Dermis microvascular lymphatic vessel endothelial cell (primary cell): ENCODE results near the gene CDC42EP3. TPM values are rescaled to one million over a fixed set of nuclear protein-coding genes. Genes with fewer than 3 reads are reported as not detected.

Experiments
- DNase-seq, 2 donors: peaks; one replicate each; pipeline versions ENCODE4 v3.0.0 to v3.0.0-alpha.2; 2010; ENCODE audit warnings: low read depth in 2 of 2
- total RNA-seq: library from RNA; depleted of rRNA; stranded (reverse); fragments of >200 nt; gene quantifications from 2 replicates; pipeline ENCODE4 v1.2.1, GENCODE V29; 2014

CDC42EP3 gene
- total RNA-seq = 8.2 and 9.1 TPM in 2 replicates

GRCh38 chr2:37671009-37671815, at the start of gene CDC42EP3:
CDC42EP3 (minus strand) TSS chr2:37671642; CDS start chr2:37646587, 25,055 bp downstream.
- DNase-seq = peak in 1 of 2 donors; percentile 46

- DNase-seq = no peak
Measured at GRCh38 chr2:37721201-37721560, 49.7 kb upstream of the CDC42EP3 start.

- peak; percentile 79 to 86 for DNase-seq
Measured at GRCh38 chr2:37720533-37721200, 49.2 kb upstream of the CDC42EP3 start.

DNA sequence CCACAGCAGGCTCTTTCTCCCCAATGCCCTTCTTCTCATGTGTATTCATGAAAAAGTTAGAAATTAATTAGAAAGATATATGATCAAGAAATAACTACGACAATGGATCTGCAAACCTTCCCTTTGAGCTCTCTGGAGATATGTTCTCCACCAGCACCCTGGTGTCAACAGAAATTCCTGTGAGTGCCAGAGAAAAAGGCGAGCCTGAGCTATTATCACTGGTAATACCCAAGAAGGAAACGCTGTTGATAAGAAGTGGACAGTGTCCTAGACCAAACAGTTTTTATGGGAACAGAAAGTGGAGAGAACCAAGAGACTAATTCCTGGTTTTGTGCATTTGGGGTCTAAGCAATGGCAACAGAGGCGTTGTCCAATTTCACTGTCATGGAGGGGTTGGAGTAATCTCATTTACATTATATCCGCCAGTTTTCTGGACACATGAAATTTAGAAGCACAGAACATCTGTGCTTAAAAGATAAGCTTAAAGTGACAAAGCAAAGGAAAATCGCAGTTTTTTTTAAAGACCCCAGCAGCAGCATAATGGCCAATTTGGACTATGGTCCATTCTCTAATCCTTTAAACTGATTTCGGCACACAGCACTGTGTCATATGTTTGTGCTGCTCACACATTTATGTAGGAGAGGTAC, 47.2 kb upstream of the CDC42EP3 start:
- DNase-seq = no peak

GRCh38 chr2:37713258-37713700, 41.8 kb upstream of the CDC42EP3 start:
- DNase-seq = no peak

GRCh38 chr2:37711831-37712230, 40.4 kb upstream of the CDC42EP3 start:
- no peak for DNase-seq

DNA sequence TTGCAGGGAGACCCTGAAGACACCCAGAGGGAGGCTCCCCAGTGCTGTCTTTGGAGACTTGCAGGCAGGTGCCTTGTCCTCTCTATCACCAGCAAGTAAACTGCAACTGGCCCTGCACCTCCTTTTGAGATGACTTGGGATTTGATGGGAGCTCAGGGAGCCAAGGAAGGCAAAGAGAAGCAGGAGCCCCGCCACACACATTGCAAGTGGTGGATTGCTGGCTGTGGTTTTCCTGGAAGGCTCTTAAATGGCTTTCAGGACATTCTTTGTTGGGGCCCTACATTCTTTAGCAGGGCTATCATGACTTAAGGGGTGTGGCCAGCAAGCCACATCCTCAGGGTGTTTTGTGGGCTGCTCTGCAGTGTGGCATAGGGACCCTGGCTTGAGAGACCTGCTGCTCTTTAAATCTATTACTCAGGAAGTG, 39.9 kb upstream of the CDC42EP3 start:
- DNase-seq = peak in 1 of 2 donors; percentile 14

DNA sequence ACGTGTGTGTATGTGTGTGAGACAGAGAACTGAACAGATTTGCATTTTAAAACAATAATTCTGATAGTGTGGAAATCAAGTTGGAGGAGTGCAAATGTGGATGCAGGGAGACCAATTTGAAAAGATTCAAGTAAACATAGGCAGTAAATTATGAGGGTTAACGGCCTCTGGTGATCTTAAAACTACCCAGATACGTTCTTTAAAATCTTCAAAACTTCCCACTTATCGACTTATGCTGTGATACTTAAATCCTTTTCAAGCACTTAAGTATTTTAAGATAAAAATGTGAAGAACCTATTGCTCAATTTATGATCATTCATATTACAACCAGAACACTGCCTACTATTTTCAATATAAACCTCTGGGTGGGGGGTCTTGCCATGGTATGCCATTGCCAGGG, 37.7 kb upstream of the CDC42EP3 start:
- no peak for DNase-seq

DNA sequence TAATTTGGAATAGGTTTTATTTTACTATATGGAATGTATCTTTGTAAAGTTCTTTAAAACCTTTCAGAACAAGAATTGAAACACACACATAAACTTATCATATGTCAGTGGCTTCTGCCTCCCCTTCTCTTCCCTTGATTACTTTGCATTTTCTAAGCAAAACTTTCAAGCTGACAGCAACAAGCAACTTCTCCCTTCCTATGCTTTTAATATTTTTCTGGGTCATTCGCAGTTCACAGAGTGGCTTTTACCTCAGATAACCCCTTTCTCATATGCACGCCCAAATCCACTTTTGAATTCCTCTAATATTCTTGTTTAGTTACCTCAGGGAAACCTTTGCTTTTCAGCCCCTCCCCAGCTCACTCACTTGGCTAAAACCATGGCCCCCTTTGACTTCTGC, 36.7 kb upstream of the CDC42EP3 start:
- DNase-seq = no peak

DNA sequence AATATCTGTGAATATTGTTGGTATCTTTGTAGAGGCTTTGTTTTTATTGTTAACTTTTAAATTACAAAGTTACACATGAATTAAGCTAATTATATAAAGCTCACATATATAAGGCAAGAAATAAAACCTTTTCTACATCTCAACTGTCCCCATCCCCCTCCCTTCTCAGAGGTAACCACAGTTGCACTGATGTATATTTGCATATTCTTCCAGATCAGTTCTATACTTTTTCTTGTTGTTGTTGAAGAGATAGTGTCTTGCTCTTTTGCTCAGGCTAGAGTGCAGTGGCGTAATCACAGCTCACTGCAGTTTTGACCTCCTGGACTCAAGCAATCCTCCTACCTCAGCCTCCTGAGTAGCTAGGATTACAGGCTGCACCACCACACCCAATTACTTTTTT, 36.0 kb upstream of the CDC42EP3 start:
- DNase-seq = no peak

- DNase-seq = no peak
Measured at GRCh38 chr2:37706334-37707183, 35.1 kb upstream of the CDC42EP3 start.

DNA sequence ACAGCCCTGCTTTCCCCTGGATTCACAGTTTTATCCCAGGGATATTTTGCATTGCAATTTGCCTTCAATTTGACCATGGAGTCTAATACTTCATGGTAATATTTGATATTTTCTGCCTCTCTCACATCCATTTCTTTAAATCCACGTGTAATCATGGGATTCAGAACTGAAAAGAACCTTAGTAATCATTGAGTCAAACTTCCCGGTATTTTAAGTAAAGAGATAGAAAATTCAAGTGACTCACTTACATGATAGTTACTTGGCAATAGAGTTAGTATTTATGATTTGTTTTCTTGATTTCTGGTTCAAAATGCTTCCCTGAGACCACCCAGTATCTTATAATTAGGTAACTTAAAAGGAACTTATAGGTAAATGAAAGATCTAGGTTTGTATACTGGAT, 33.7 kb upstream of the CDC42EP3 start:
- no peak for DNase-seq

- DNase-seq = peak in 1 of 2 donors; percentile 25
Measured at GRCh38 chr2:37698931-37699481, 27.6 kb upstream of the CDC42EP3 start.

DNA sequence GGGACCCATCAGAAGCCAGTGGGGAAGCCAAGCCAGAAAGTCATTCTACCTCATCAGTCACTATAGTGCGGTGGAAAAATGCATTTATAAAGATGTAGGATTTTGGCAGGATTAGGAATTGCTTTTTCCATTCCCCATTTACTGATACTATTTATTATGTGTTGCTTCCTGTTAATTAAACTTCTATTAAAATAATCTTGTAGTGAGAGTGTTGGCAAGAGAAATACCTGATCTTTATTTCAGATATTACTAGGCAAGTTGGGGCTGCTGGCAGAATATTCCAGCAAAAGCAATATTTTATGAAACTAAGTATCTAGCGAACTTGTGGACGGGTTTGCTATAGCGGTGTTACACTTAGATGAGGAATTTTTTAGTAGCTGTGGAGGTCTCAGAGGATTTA, 23.9 kb upstream of the CDC42EP3 start:
- DNase-seq = no peak

DNA sequence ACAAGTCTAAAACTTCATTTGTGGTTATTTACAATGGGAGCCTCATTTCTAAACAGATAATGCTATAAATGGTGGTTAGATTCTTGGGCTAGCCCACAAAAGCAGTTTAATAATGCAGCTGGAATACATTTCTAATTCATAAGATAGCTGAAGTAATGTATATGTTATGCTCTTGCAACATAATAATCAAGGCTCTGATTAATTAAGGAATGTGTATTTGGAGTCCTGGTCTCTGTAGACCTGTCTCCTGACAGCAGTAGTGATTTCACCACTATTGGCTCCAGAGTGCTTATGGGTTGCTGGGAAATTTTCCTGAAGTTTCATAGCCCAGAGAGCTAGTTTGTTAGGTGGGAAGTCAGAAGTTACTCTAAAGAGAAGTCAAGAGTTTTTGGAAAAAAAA, 21.3 kb upstream of the CDC42EP3 start:
- DNase-seq = no peak

DNA sequence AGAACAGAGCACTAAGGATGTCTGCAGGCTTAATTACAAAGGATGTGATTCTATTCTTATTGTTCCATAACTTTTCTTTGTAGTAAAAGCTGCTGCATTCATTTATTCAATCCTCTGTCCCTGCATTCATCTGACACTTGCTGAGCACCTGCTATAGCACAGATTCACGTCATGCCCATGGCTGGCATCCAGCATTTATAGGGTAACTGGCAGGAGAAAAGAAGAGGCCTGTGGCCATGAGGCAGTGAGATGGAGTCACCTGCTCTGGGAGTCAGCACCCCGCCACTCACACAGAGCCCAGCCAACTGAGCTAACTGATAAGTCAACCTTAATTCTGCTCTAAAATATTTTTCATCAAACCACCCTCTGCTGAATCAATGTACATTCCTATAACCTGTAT, 18.3 kb upstream of the CDC42EP3 start:
- no peak for DNase-seq

DNA sequence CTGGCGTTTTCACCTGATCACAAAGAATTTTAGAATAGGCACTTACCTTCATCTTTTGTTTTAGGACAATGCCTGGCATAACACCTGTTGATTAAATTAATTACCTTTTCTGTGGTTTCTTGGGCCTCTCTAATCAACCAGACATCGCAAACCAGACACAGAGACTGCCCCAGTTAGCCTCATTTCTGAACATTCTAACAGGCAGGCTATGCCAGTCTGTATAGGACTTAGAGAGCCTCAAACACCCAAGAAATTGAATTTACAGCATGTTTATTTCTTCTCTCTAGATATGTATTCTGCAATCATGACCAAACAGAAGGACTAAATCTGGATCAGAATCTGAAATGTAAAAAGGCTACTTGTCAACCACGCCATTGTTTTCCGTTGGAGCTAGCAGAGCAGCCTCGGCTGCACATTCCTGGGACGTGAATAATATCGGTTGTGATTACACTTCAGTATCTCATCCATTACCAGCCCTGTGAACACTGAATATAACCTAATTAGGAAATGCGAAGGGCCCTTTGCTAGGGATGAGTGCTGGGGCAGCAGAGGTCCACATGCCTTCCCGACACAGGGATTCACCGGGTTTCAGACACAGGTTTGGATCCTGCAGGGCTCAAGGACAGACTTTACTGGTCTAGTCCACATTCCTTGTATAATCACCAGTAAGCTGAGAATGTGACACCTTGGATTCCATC, 17.5 kb upstream of the CDC42EP3 start:
- DNase-seq = peak in 1 of 2 donors; percentile 31

GRCh38 chr2:37686792-37687526, 15.5 kb upstream of the CDC42EP3 start:
- no peak for DNase-seq

GRCh38 chr2:37684809-37685208, 13.4 kb upstream of the CDC42EP3 start:
- DNase-seq = no peak
